Fibroblast of lung (primary cell): ENCODE results near the gene VPS13D.

Experiments used
- CTCF ChIP-seq, 2 donors: IDR thresholded peaks in 1 of 2; conservative IDR thresholded peaks in 1 of 2; 1 replicate in 1 of 2; 2 replicates in 1 of 2; pipeline ENCODE4 v1.5.1; 2011 to 2012; ENCODE audit warnings: low read length in 2 of 2, control low read depth in 1 of 2, inconsistent platforms in 1 of 2, low read depth in 1 of 2, mild to moderate bottlenecking in 1 of 2
- EZH2 ChIP-seq: IDR thresholded peaks from 2 replicates; pipeline ENCODE4 v1.5.1; 2012; ENCODE audit warnings: low read length, control low read depth, mild to moderate bottlenecking; ENCODE audit errors: missing control alignments

- no peak for TF ChIP-seq CTCF (conservative IDR thresholded peaks at IDR 0.05 in 1 of 2, IDR thresholded peaks at IDR 0.05 in 1 of 2; ENCODE audit: low read depth in 1 of 2, low read length in 2 of 2)
- no peak for TF ChIP-seq EZH2
Measured at GRCh38 chr1:12486059-12486341, 256.2 kb downstream of the VPS13D start.
